ENCODE data around the gene PDRG1. TPM values are rescaled to one million over a fixed set of nuclear protein-coding genes. Genes with fewer than 3 reads are reported as not detected.

Gene PDRG1
- total RNA-seq, 1 experiment from 2014 or later = 8.0 TPM

DNA sequence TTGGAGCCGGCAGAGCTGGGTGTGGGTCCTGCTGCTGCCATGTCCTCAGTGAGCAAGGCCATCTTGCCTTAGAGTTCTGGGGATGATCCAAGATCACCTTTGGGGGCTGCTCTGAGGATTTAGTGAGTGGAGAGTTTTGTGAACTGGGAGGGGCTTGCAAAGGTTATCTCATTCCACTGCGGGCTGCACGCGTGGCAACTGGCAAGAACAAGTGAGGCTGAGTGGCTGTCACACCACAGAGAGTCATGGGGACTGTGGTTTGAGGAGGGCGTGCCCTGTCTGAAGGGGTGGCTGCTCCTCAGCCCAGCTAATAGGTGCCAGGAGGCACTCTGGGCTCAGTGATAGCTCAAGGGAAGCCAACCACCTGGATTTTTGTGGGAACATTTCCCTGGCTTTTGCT, 43.8 kb downstream of the PDRG1 start:
- DNase-seq (ENCODE audit: low read depth) = no peak

DNA sequence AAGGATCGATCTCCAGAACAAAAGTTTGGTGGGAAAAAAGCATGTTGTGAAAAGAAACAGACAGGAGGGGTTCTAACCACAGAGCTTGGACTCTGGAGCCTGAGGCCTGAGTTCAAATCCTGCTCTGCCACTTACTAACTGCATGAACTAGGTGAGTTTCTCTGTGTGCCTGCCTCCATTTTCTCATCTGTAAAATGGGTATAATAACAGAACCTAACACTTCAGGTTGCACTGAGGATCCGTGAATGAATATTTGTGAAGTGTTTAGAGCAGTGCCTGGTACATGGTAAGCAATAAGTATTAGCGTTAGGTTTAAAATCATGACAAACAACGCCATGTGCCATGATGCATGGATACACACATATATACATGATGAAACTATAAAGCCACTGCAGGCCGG, 44.8 kb downstream of the PDRG1 start:
- no peak for DNase-seq (ENCODE audit: low read depth)

DNA sequence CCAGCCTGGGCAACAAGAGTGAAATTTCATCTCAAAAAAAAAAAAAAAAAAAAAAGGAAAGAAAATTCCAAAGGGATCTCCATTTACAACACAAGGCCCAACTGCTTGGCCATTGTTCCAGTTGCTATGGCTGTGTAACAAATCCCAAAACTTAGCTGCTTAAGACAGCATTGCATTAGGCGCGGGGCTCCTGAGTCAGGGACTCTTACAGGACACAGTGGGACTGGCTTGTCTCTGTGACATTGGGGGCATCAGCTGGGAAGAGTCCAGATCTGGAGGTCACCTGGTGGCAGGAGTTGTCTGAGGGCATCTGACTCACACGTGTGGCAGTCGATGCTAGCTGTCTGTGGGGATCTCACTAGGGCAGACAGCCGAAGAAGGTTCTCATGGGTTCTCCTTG, 45.8 kb downstream of the PDRG1 start:
- DNase-seq (ENCODE audit: low read depth) = no peak

DNA sequence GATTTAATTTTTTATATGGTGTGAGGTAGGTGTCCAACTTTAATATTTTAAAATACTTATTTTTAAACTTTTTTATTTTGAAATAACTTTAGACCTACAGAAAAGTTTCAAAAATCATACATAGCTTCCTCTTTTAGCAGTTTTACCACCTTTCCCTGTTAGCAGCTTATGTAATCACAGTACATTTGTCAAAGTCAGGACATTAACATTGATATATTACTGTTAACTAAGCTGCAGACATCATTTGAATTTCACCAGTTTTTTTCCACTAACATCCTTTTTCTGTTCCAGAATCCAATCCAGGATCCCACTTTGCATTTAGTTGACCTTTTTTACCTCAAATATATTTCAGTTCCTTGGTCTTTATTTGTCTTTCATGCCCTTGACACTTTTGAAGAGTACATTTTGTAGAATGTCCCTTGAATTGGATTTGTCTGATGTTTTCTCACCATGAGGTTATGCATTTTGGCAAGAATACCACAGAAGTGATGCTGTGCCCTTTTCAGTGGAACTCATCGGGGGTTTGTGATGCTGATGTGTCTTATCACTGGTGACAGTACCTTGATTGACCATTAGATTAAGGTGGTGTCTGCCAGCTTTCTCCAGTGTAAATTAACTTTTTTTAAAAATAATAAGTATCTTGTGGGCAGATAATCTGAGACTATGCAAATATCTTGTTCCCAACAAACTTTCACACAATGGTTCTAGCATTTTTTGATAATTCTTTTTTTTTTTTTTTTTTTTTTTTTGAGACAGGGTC, 48.0 kb downstream of the PDRG1 start:
- DNase-seq (ENCODE audit: low read depth) = no peak

DNA sequence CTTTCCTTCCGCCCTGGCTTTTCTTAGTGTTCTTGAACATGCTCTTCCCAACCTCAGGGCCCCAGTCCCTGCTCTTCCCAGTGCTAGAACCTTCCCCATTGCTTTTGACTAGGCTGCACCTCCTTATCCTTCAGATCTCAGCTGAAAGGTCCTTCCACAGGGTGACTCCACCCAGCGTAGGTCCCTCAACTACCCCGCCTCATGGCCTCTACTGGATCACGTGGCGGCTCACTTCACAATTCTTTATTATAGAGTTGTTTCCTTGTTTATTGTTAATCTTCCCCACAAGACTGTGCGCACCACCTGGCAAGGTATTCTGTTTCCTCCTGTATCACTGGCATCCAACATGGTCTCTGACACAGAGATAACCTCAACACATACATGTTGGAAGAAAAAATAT, 50.2 kb downstream of the PDRG1 start:
- no peak for DNase-seq (ENCODE audit: low read depth)

DNA sequence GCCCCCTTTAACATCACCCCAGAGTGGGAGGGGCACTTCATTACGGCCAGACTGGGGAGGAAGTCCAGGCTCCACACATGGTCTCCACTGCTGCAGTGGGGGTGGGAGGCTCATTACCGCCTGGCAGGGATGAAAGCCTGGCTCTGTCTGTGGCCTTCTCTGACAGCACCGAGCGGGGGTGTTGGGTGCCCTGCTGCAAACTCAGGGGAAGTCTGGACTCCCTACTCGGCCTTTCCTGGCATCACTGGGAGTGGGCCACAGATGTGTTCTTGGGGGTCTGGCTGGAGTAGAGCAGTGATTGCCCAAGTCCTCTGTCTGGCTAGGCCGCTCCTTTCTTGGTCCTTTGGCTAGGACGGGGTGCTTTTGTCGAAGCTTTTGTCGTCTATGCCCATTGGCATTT, 54.3 kb downstream of the PDRG1 start:
- no peak for DNase-seq (ENCODE audit: low read depth)

DNA sequence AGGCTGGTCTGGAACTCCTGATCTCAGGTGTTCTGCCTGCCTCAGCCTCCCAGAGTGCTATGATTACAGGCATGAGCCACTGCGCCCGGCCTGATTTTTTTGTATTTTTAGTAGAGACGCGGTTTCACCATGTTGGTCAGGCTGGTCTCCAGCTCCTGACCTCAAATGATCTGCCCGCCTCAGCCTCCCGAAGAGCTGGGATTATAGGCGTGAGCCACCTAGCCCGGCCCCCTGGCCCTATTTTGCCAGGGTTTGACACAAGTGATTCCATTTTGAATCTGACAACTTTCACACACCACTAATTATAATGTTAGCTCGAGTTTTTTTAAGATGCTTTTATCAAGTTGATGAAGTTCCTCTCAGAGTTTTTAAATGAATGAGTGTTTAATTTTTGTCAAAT, 55.8 kb downstream of the PDRG1 start:
- no peak for DNase-seq (ENCODE audit: low read depth)

DNA sequence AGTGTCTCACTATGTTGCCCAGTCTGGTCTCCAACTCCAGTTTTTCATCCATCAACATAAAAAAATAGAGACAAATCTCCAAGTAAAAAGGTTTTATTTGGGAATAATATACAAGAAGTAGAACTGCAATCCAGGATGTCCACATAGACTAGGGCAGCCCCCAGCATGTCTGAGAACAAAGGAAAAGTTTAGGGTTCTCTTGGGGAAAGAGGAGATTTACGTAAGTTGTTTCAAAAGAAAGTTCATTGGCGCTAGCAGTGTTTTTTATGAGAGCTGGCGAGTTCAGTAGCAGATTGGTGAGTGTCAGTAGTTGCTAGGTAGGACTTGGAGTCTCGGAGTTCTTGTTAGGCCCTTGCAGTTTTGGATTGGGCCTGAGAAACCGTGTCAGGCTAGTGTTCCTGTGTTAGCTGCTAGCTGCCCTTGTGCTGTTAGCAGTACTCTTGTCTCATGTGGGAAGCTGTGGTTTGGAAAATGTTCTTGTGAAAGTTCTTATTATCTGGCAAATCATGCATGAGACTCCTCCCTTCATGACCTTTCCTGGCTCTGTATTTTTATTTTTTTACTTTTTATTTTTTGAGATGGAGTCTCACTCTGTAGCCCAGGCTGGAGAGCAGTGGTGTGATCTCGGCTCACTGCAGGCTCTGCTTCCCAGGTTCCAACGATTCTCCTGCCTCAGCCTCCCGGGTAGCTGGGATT, 56.7 kb downstream of the PDRG1 start:
- peak; percentile 79 for DNase-seq (ENCODE audit: low read depth)

Other genes with a start within 250 kb of the PDRG1 start
- gene BCL2L1, start 229.2 kb downstream of the PDRG1 start, total RNA-seq (2014; rRNA removed) = 328 and 368 TPM in 2 replicates
- 188 and 191 TPM in 2 replicates for gene TPX2, start 212.8 kb downstream of the PDRG1 start, total RNA-seq (2014; rRNA removed)
- gene MYLK2, start 132.7 kb downstream of the PDRG1 start, total RNA-seq (2014; rRNA removed) = 0.29 and 0.71 TPM in 2 replicates
- gene FOXS1, start 106.4 kb downstream of the PDRG1 start, total RNA-seq (2014; rRNA removed) = not detected in 2 replicates
- 0.11 TPM in 1 of 2 replicates, not detected in the other for gene DUSP15, start 81.5 kb downstream of the PDRG1 start, total RNA-seq (2014; rRNA removed)
- gene TTLL9, start 81.4 kb downstream of the PDRG1 start, total RNA-seq (2014; rRNA removed) = not detected in 2 replicates
- gene XKR7, start 16.1 kb upstream of the PDRG1 start, total RNA-seq (2014; rRNA removed) = under 0.01 TPM in 1 of 2 replicates, not detected in the other
- not detected in 2 replicates for gene CCM2L, start 58.4 kb upstream of the PDRG1 start, total RNA-seq (2014; rRNA removed)
- not detected in 2 replicates for gene HCK, start 100.2 kb upstream of the PDRG1 start, total RNA-seq (2014; rRNA removed)
- 32.6 and 36.8 TPM in 2 replicates for gene TM9SF4, start 157.7 kb upstream of the PDRG1 start, total RNA-seq (2014; rRNA removed)

All from LHCN-M2 (cell line).